Caco-2 (cell line): ENCODE measurements around the gene ZNF664. TPM values are rescaled to one million over a fixed set of nuclear protein-coding genes. Genes with fewer than 3 reads are reported as not detected.

Source experiments
- BruUV-seq: library from RNA; stranded (reverse); fragments of 400-500 nt; replicated peaks from 2 replicates; lab custom pipeline; 2021; lab: Mats Ljungman, UMichigan
- CTCF ChIA-PET: fragments of 300-600 bp; sonication (Branson Sonifier 250); formaldehyde crosslinking; loops from one replicate; lab custom pipeline; 2022; ENCODE audit warnings: antibody characterized with exemption; lab: Charles Lee
- POLR2A ChIA-PET: fragments of 300-600 bp; sonication (Branson Sonifier 250); formaldehyde crosslinking; loops from one replicate; lab custom pipeline; 2022; ENCODE audit warnings: antibody characterized with exemption; lab: Charles Lee
- DNase-seq, 2 experiments: peaks; one replicate each; pipeline versions ENCODE4 v3.0.0 to v3.0.0-alpha.2; 2020 to 2022
- H3K27me3 ChIP-seq: replicated peaks from 2 replicates; pipeline ENCODE4 v1.6.0; 2011; ENCODE audit warnings: low read length; ENCODE audit not compliant: control insufficient read depth, insufficient read depth
- H3K36me3 ChIP-seq: 2 replicates; pipeline ENCODE4 v1.5.1; 2011; ENCODE audit warnings: low read length; ENCODE audit not compliant: control insufficient read depth, insufficient read depth
- H3K4me1 ChIP-seq: fragments of 250-450 bp; sonication (Bioruptor Pico); 2 replicates; pipeline ENCODE4 v1.5.1; 2020; ENCODE audit warnings: mild to moderate bottlenecking
- H3K4me3 ChIP-seq: 2 replicates; pipeline ENCODE4 v1.5.1; 2011; ENCODE audit warnings: low read depth, mild to moderate bottlenecking, control low read depth, low read length
- H3K9me3 ChIP-seq: fragments of 250-450 bp; sonication (Bioruptor Pico); 2 replicates; pipeline ENCODE4 v1.5.1; 2020; ENCODE audit warnings: mild to moderate bottlenecking, moderate library complexity
- H3K27ac Mint-ChIP-seq: one replicate; pipeline ENCODE4 v1.8.0; 2022; ENCODE audit warnings: mixed read lengths; ENCODE audit not compliant: unreplicated experiment
- H3K27me3 Mint-ChIP-seq: one replicate; pipeline ENCODE4 v1.8.0; 2022; ENCODE audit warnings: mixed read lengths; ENCODE audit not compliant: insufficient read depth, unreplicated experiment
- H3K36me3 Mint-ChIP-seq: one replicate; pipeline ENCODE4 v1.8.0; 2022; ENCODE audit warnings: mild to moderate bottlenecking, mixed read lengths; ENCODE audit not compliant: insufficient read depth, unreplicated experiment
- H3K4me1 Mint-ChIP-seq: one replicate; pipeline ENCODE4 v1.8.0; 2022; ENCODE audit warnings: low read depth, mixed read lengths; ENCODE audit not compliant: unreplicated experiment
- H3K4me3 Mint-ChIP-seq: one replicate; pipeline ENCODE4 v1.8.0; 2022; ENCODE audit warnings: mild to moderate bottlenecking, moderate library complexity, mixed read lengths; ENCODE audit not compliant: unreplicated experiment
- H3K9me3 Mint-ChIP-seq: one replicate; pipeline ENCODE4 v1.8.0; 2022; ENCODE audit warnings: mixed read lengths; ENCODE audit not compliant: unreplicated experiment
- intact Hi-C: fragments of 100-400 bp; cut with micrococcal nuclease; formaldehyde crosslinking; loops from one replicate; pipeline ENCODE4 v1.10.0; 2022; ENCODE audit not compliant: unreplicated experiment
- total RNA-seq: library from RNA; stranded (reverse); gene quantifications from 2 replicates; pipeline ENCODE4 v1.2.3, GENCODE V29; 2022
- TF ChIP-seq, protein P1 (sequence below), 2 experiments: fragments of 200-600 bp in 1 of 2; IDR thresholded peaks; 1 replicate in 1 of 2; 2 replicates in 1 of 2; pipeline versions ENCODE4 v1.5.1 to v1.8.0; 2011 to 2022; ENCODE audit warnings: antibody characterized with exemption in 1 of 2, control low read depth in 1 of 2, inconsistent platforms in 1 of 2, low read depth in 1 of 2, low read length in 1 of 2, mild to moderate bottlenecking in 1 of 2, moderate library complexity in 1 of 2; ENCODE audit not compliant: insufficient read depth in 1 of 2, severe bottlenecking in 1 of 2, unreplicated experiment in 1 of 2

The ZNF664 gene
- total RNA-seq, 1 experiment from 2014 or later, result 117 TPM

GRCh38 chr12:124055066-124055465 lies 82.1 kb downstream of the ZNF664 start:
- no peaks in the 10 kb centered on the region for H3K9me3 ChIP-seq
- no peak overlapping the region for H3K4me3 ChIP-seq
- no peaks in the 10 kb centered on the region for H3K36me3 ChIP-seq
- DNase-seq, result no peak
- Mint-ChIP-seq H3K27ac (no peak overlapping the region), H3K4me3 (no peak overlapping the region), H3K36me3 (no peaks in the 10 kb centered on the region), H3K9me3 (peaks cover 9% of the 10 kb centered on the region), H3K27me3 (no peaks in the 10 kb centered on the region), H3K4me1 (peaks cover 6% of the 10 kb centered on the region)
- intact Hi-C loops, result no loop called here
- 0 out of 2 replicates have a peak, but pooled peaks cover 3% of the 10 kb centered on the region for H3K4me1 ChIP-seq
- TF ChIP-seq, protein P1, sequence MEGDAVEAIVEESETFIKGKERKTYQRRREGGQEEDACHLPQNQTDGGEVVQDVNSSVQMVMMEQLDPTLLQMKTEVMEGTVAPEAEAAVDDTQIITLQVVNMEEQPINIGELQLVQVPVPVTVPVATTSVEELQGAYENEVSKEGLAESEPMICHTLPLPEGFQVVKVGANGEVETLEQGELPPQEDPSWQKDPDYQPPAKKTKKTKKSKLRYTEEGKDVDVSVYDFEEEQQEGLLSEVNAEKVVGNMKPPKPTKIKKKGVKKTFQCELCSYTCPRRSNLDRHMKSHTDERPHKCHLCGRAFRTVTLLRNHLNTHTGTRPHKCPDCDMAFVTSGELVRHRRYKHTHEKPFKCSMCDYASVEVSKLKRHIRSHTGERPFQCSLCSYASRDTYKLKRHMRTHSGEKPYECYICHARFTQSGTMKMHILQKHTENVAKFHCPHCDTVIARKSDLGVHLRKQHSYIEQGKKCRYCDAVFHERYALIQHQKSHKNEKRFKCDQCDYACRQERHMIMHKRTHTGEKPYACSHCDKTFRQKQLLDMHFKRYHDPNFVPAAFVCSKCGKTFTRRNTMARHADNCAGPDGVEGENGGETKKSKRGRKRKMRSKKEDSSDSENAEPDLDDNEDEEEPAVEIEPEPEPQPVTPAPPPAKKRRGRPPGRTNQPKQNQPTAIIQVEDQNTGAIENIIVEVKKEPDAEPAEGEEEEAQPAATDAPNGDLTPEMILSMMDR (IDR thresholded peaks at IDR 0.05; ENCODE audit: insufficient read depth in 1 of 2, low read depth in 1 of 2, low read length in 1 of 2, severe bottlenecking in 1 of 2, unreplicated experiment in 1 of 2), result no peak
- no TSS peak for BruUV-seq
- CTCF ChIA-PET, result no interaction called here
- POLR2A ChIA-PET, result no interaction called here
- H3K27me3 ChIP-seq, result no peaks in the 10 kb centered on the region

GRCh38 chr12:124057691-124058090 lies 84.7 kb downstream of the ZNF664 start:
- H3K4me3 Mint-ChIP-seq, result no peak overlapping the region
- no peaks in the 10 kb centered on the region for H3K27me3 ChIP-seq
- BruUV-seq, result no TSS peak
- H3K27me3 Mint-ChIP-seq, result no peaks in the 10 kb centered on the region
- 0 out of 2 replicates have a peak, but pooled peaks cover 3% of the 10 kb centered on the region for H3K4me1 ChIP-seq
- peaks cover 6% of the 10 kb centered on the region for H3K4me1 Mint-ChIP-seq
- no peaks in the 10 kb centered on the region for H3K36me3 ChIP-seq
- ChIA-PET CTCF (no interaction called here), POLR2A (no interaction called here)
- H3K9me3 ChIP-seq, result no peaks in the 10 kb centered on the region
- H3K36me3 Mint-ChIP-seq, result no peaks in the 10 kb centered on the region
- H3K4me3 ChIP-seq, result no peak overlapping the region
- intact Hi-C loops, result no loop called here
- peaks cover 9% of the 10 kb centered on the region for H3K9me3 Mint-ChIP-seq
- TF ChIP-seq, protein P1 (IDR thresholded peaks at IDR 0.05; ENCODE audit: insufficient read depth in 1 of 2, low read depth in 1 of 2, low read length in 1 of 2, severe bottlenecking in 1 of 2, unreplicated experiment in 1 of 2), result no peak
- DNase-seq, result no peak
- no peak overlapping the region for H3K27ac Mint-ChIP-seq

DNA sequence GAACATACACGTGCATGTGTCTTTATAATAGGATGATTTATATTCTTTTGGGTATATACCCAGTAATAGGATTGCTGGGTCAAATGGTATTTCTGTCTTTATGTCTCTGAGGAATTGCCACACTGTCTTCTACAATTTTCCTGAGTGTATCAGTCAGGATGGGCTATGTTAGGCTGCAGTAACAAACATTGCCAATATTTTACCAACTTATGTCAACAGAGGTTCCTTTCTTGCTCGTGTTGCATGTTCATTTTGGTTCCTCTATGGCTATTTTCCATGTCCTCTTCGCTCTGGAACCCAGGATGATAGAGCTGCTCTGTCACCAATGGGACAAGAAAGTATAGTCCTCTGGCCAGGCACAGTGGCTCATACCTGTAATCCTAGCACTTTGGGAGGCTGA lies 86.7 kb downstream of the ZNF664 start:
- TF ChIP-seq, protein P1 (IDR thresholded peaks at IDR 0.05; ENCODE audit: insufficient read depth in 1 of 2, low read depth in 1 of 2, low read length in 1 of 2, severe bottlenecking in 1 of 2, unreplicated experiment in 1 of 2), result no peak
- BruUV-seq, result no TSS peak
- no peaks in the 10 kb centered on the region for H3K27me3 Mint-ChIP-seq

More for the DNA sequence above, 86.7 kb downstream of the ZNF664 start:
- intact Hi-C loops, result no loop called here
- no peaks in the 10 kb centered on the region for H3K4me1 Mint-ChIP-seq
- Histone ChIP-seq H3K36me3 (no peaks in the 10 kb centered on the region), H3K4me1 (no peaks in the 10 kb centered on the region), H3K27me3 (no peaks in the 10 kb centered on the region), H3K4me3 (no peak overlapping the region), H3K9me3 (no peaks in the 10 kb centered on the region)
- H3K27ac Mint-ChIP-seq, result no peak overlapping the region
- POLR2A ChIA-PET, result no interaction called here
- peaks cover 9% of the 10 kb centered on the region for H3K9me3 Mint-ChIP-seq
- no peak for DNase-seq
- CTCF ChIA-PET, result no interaction called here
- no peaks in the 10 kb centered on the region for H3K36me3 Mint-ChIP-seq
- H3K4me3 Mint-ChIP-seq, result no peak overlapping the region

Other genes starting within 250 kb of the ZNF664 start
- 0.16 and 0.45 TPM in 2 replicates for gene DNAH10, start 210.9 kb upstream of the ZNF664 start, total RNA-seq
- gene CCDC92, start 384 bp upstream of the ZNF664 start, total RNA-seq, result 14.7 and 16.8 TPM in 2 replicates